ENCODE measurements around the gene LHX4. TPM values are rescaled to one million over a fixed set of nuclear protein-coding genes. Genes with fewer than 3 reads are reported as not detected.

Gene LHX4
- total RNA-seq (2011; cell fraction: chromatin; rRNA removed; ENCODE audit: low replicate concordance) = 0.12 TPM in 1 of 2 replicates, not detected in the other
- not detected in 2 replicates for total RNA-seq (2011; cell fraction: nucleolus; rRNA removed)
- total RNA-seq (2011; cell fraction: nucleoplasm; rRNA removed) = 0.15 TPM in 1 of 2 replicates, not detected in the other
- total RNA-seq (2014; rRNA removed) = not detected in 2 replicates
- total RNA-seq (2014; rRNA removed; fragmentation: Illumina TruSeq; extraction: Trizol) = 0.03 and 0.04 TPM in 2 replicates
- not detected in 2 replicates for total RNA-seq (2015; rRNA removed; fragmentation: Illumina TruSeq; extraction: Trizol)
- total RNA-seq (2021) = not detected in 2 replicates
- 0.01 and 0.03 TPM in 2 replicates for polyA plus RNA-seq (2011; rRNA removed)
- polyA plus RNA-seq (2011; cell fraction: cytosol; rRNA removed) = 0.01 TPM in 2 replicates
- polyA plus RNA-seq (2011; cell fraction: nucleus; rRNA removed) = 0.01 and 0.04 TPM in 2 replicates
- 1.1 and 1.6 TPM in 2 replicates for polyA plus RNA-seq (2012)
- not detected in 2 replicates for polyA plus RNA-seq (2014; fragmentation: Illumina TruSeq; extraction: Trizol)
- polyA plus RNA-seq (2014; fragmentation: Nextera tagmentation; extraction: Ambion mirVana) = under 1 TPM; 0.10 to 0.11 TPM
- not detected in 2 replicates for polyA plus RNA-seq (2014; rRNA removed)
- polyA minus RNA-seq (2011; rRNA and poly(A)+ RNA removed) = not detected in 2 replicates
- not detected in 2 replicates for polyA minus RNA-seq (2011; cell fraction: cytosol; rRNA and poly(A)+ RNA removed)
- 0.11 TPM in 1 of 2 replicates, not detected in the other for polyA minus RNA-seq (2011; cell fraction: nucleus; rRNA and poly(A)+ RNA removed)
- percentile 6 among the genes with signal in this experiment for Bru-seq, nascent RNA
- percentile 4 among the genes with signal in this experiment for BruChase-seq, experiment 1, labeled RNA remaining after a 2-hour chase
- percentile 4 among the genes with signal in this experiment for BruChase-seq, experiment 2, labeled RNA remaining after a 6-hour chase
- long read RNA-seq, experiment 1, partial matches to known transcripts = 0 of 5 reads
- long read RNA-seq, experiment 1, other reads (novel, unspliced or antisense) = 5 of 5 reads
- long read RNA-seq, experiment 2 = 0 reads
- long read RNA-seq, experiment 3 = 0 reads

GRCh38 chr1:180229483-180230415, at the start of gene LHX4:
Gene LHX4, plus strand, starts transcription at chr1:180230264. Its CDS starts 266 bp downstream, at chr1:180230530.
- H3K27ac ChIP-seq (ENCODE audit: extremely low read depth, low read depth, low read length) = no peak within 1 kb of the TSS
- H3K4me3 ChIP-seq = peak within 1 kb of the TSS; percentile 49
- intact Hi-C loops (cut with micrococcal nuclease) (no loop called here), in situ Hi-C loops (cut with MboI) (no loop called here)
- under 1% methylated on average over 59 of the region's 105 CpGs for WGBS (ENCODE audit: insufficient coverage, low coverage, missing lambda C conversion rate)
- H3K27me3 ChIP-seq (ENCODE audit: control insufficient read depth in 2 of 2, insufficient read depth in 2 of 2, low read length in 2 of 2) = peaks cover 74 to 75% of the 10 kb centered on the region in 2 experiments
- FAIRE-seq (no peak), DNase-seq (ENCODE audit: extremely low read depth in 1 of 4, low spot score in 3 of 4) (peak; percentile 75 to 95 (median 93)), ATAC-seq (peak; percentile 88)
- H3K9me1 ChIP-seq (ENCODE audit: control insufficient read depth, insufficient read depth, low read length) = no peaks in the 10 kb centered on the region
- H3K9me3 ChIP-seq (replicated peaks; ENCODE audit: control insufficient read depth, insufficient read depth, low read depth, low read length) = no peaks in the 10 kb centered on the region
- H2AFZ ChIP-seq (ENCODE audit: low read depth, low read length) = peak within 1 kb of the TSS; percentile 95
- peaks cover 12% of the 10 kb centered on the region; the same call in 1 of the 2 replicates for H4K20me1 ChIP-seq (replicated peaks; ENCODE audit: control insufficient read depth, insufficient read depth, low read length)
- POLR2A ChIA-PET = no interaction called here
- CTCF ChIA-PET (ENCODE audit: low intra/inter-chr PET ratio) = no interaction called here
- no TSS peak for BruUV-seq (replicated peaks)
- H3K4me2 ChIP-seq (ENCODE audit: insufficient read depth, low read length) = peak within 1 kb of the TSS; percentile 78
- peak within 1 kb of the TSS; percentile 23 to 87; a peak in 3 of 4 replicates for H3K9ac ChIP-seq (ENCODE audit: insufficient read depth in 1 of 2, low read depth in 2 of 2, low read length in 2 of 2)
- peaks cover 0 to 42% of the 10 kb centered on the region in 2 experiments; a peak in 3 of 5 replicates for H3K4me1 ChIP-seq (replicated peaks in 1 of 2; ENCODE audit: control insufficient read depth in 2 of 2, insufficient read depth in 2 of 2, low read length in 2 of 2)
- H3K36me3 ChIP-seq (ENCODE audit: control insufficient read depth, insufficient read depth, low read length) = no peaks in the 10 kb centered on the region
- no peaks in the 10 kb centered on the region for H3K79me2 ChIP-seq (ENCODE audit: control insufficient read depth, insufficient read depth, low read length)
- peak; percentile 59 for TF ChIP-seq CXXC5 (CRISPR knock-in tag; IDR thresholded peaks at IDR 0.05)
- TF ChIP-seq L3MBTL2 (IDR thresholded peaks at IDR 0.05) = peak; percentile 86
- 0 out of 4 replicates have a peak, but pooled peaks of 1 of the 2 experiments have one; percentile 32 for TF ChIP-seq HDAC1 (IDR thresholded peaks at IDR 0.05)
- TF ChIP-seq PCBP1 (IDR thresholded peaks at IDR 0.05; ENCODE audit: low read depth, low read length, poor library complexity, severe bottlenecking) = peak; percentile 17
- no peak for TF ChIP-seq ZBTB26 (CRISPR knock-in tag; IDR thresholded peaks at IDR 0.05)
- TF ChIP-seq BRCA1 (IDR thresholded peaks at IDR 0.05) = no peak
- TF ChIP-seq BRCA1 (CRISPR knock-in tag; IDR thresholded peaks at IDR 0.05) = 0 out of 2 replicates have a peak, but pooled peaks have one; percentile 9
- TF ChIP-seq RBBP5 (IDR thresholded peaks at IDR 0.05; ENCODE audit: borderline replicate concordance, insufficient read depth, low read length, poor library complexity, severe bottlenecking) = peak; percentile 30
- TF ChIP-seq POLR2G (IDR thresholded peaks at IDR 0.05; ENCODE audit: low read depth, low read length) = peak; percentile 74
- TF ChIP-seq ZNF444 (CRISPR knock-in tag; IDR thresholded peaks at IDR 0.05) = 0 out of 2 replicates have a peak, but pooled peaks have one; percentile 19
- TF ChIP-seq ZNF740 (CRISPR knock-in tag; IDR thresholded peaks at IDR 0.05) = peak; percentile 45; the same call in 1 of the 2 replicates
- TF ChIP-seq ZNF740 (tag; IDR thresholded peaks at IDR 0.05) = peak in 1 of 2 experiments; percentile 87; a peak in 1 of 4 replicates
- no peak for TF ChIP-seq ZNF282 (CRISPR knock-in tag; IDR thresholded peaks at IDR 0.05)
- peak; percentile 20 to 22; a peak in 1 of 4 replicates for TF ChIP-seq NRF1 (conservative IDR thresholded peaks at IDR 0.05 in 1 of 2, IDR thresholded peaks at IDR 0.05 in 1 of 2)

All from K562 (cell line).